HepG2 (cell line): ENCODE results near the gene SERPINE2. TPM values are rescaled to one million over a fixed set of nuclear protein-coding genes. Genes with fewer than 3 reads are reported as not detected.
A peak's percentile ranks its signal among the peaks of the same experiment; 100 is the strongest.

Experiments
- ATAC-seq: fragments of 200-7000 bp; cut with Tn5 transposase; 3 replicates; pipeline ENCODE4 v1.9.1; 2020; ENCODE audit warnings: mild to moderate bottlenecking, moderate library complexity
- BruUV-seq: library from RNA; stranded (reverse); fragments of 400-500 nt; replicated peaks from 2 replicates; lab custom pipeline; 2021; lab: Mats Ljungman, UMichigan
- CTCF ChIA-PET: fragments of 300-600 bp; formaldehyde crosslinking; extraction: SDS; loops from one replicate; lab custom pipeline; 2021; ENCODE audit warnings: low total read pairs, inconsistent platforms, low intra/inter-chr PET ratio; lab: Yijun Ruan, JAX
- POLR2A ChIA-PET: fragments of 350-600 bp; sonication (Branson Sonifier 250); formaldehyde crosslinking; loops from one replicate; lab custom pipeline; 2020; ENCODE audit warnings: antibody characterized with exemption, inconsistent platforms; lab: Yijun Ruan, JAX
- DNase-seq: peaks from one replicate; pipeline ENCODE4 v3.0.0-alpha.2; 2015; ENCODE audit warnings: low spot score
- FAIRE-seq: peaks from 3 replicates; lab custom pipeline; 2011; peaks lifted over from hg19 to GRCh38; lab: Jason Lieb, UNC
- H2AFZ ChIP-seq: one replicate; pipeline ENCODE4 v1.6.1; 2011; ENCODE audit warnings: low read length, inconsistent platforms
- H3K27ac ChIP-seq: fragments of 300-600 bp; 3 replicates; pipeline ENCODE4 v1.8.0; 2011; ENCODE audit warnings: mixed run types, mild to moderate bottlenecking, mixed read lengths, low read length, inconsistent platforms; ENCODE audit not compliant: insufficient read depth; ENCODE audit errors: extremely low read length
- H3K27me3 ChIP-seq, 2 experiments: fragments of 200-600 bp in 1 of 2; 2 replicates in 1 of 2; 3 replicates in 1 of 2; pipeline versions ENCODE4 v1.6.0 to v1.8.0; 2011; ENCODE audit warnings: low read length in 2 of 2, mild to moderate bottlenecking in 2 of 2, moderate library complexity in 2 of 2, inconsistent platforms in 1 of 2; ENCODE audit not compliant: insufficient read depth in 2 of 2, control insufficient read depth in 1 of 2
- H3K36me3 ChIP-seq, 2 experiments: fragments of 200-600 bp in 1 of 2; replicated peaks in 1 of 2; 2 replicates in 1 of 2; 3 replicates in 1 of 2; pipeline versions ENCODE4 v1.5.1 to v1.8.0; 2011; ENCODE audit warnings: low read length in 2 of 2, inconsistent platforms in 1 of 2; ENCODE audit not compliant: insufficient read depth in 2 of 2, control insufficient read depth in 1 of 2
- H3K4me1 ChIP-seq: 2 replicates; pipeline ENCODE4 v1.5.1; 2012; ENCODE audit warnings: low read length, inconsistent platforms; ENCODE audit not compliant: insufficient read depth
- H3K4me2 ChIP-seq: 2 replicates; pipeline ENCODE4 v1.6.0; 2011; ENCODE audit warnings: low read depth, low read length, inconsistent platforms
- H3K4me3 ChIP-seq, 3 experiments: fragments of 200-600 bp in 1 of 3; sonication (generic), shearing (Covaris generic) in 1 of 3; replicated peaks in 1 of 3; 2 replicates each; pipeline ENCODE4 v1.5.1; 2011 to 2016; ENCODE audit warnings: low read length in 3 of 3, inconsistent platforms in 2 of 3, low read depth in 2 of 3, mild to moderate bottlenecking in 2 of 3, control low read depth in 1 of 3, mixed read lengths in 1 of 3; ENCODE audit not compliant: insufficient read depth in 1 of 3
- H3K79me2 ChIP-seq: one replicate; pipeline ENCODE4 v1.6.1; 2011; ENCODE audit warnings: low read length, inconsistent platforms; ENCODE audit not compliant: insufficient read depth
- H3K9ac ChIP-seq: 2 replicates; pipeline ENCODE4 v1.6.0; 2011; ENCODE audit warnings: mild to moderate bottlenecking, low read depth, low read length, inconsistent platforms; ENCODE audit not compliant: insufficient read depth
- H3K9me3 ChIP-seq: 2 replicates; pipeline ENCODE4 v1.5.1; 2012; ENCODE audit warnings: mild to moderate bottlenecking, low read length
- H4K20me1 ChIP-seq: 2 replicates; pipeline ENCODE4 v1.6.0; 2011; ENCODE audit warnings: inconsistent platforms, mild to moderate bottlenecking, low read length, moderate library complexity; ENCODE audit not compliant: insufficient read depth
- CREM ChIP-seq, 2 experiments: sonication (generic) in 1 of 2; formaldehyde crosslinking in 1 of 2; IDR thresholded peaks; 2 replicates each; pipeline versions ENCODE4 v1.4.0 to v1.6.1; 2016 to 2020; ENCODE audit warnings: antibody characterized with exemption in 1 of 2, mild to moderate bottlenecking in 1 of 2, missing genetic modification reagents in 1 of 2
- MAX ChIP-seq: IDR thresholded peaks from 2 replicates; pipeline ENCODE4 v1.6.1; 2012; ENCODE audit warnings: inconsistent platforms
- MED8 ChIP-seq: sonication (generic); formaldehyde crosslinking; IDR thresholded peaks from 2 replicates; pipeline ENCODE4 v1.8.1; 2023; ENCODE audit warnings: mild to moderate bottlenecking, missing genetic modification reagents; ENCODE audit not compliant: insufficient replicate concordance
- PAWR ChIP-seq: sonication (generic); formaldehyde crosslinking; IDR thresholded peaks from 2 replicates; pipeline ENCODE4 v1.4.0; 2020; ENCODE audit warnings: missing genetic modification reagents, mild to moderate bottlenecking, borderline replicate concordance
- RBFOX2 ChIP-seq: fragments of 200-400 bp; formaldehyde crosslinking; IDR thresholded peaks from 2 replicates; pipeline ENCODE4 v1.6.1; 2017; ENCODE audit warnings: low read depth, mild to moderate bottlenecking, low read length
- ZBTB14 ChIP-seq: sonication (generic); formaldehyde crosslinking; IDR thresholded peaks from 2 replicates; pipeline ENCODE4 v1.4.0; 2020; ENCODE audit warnings: missing genetic modification reagents
- ZNF264 ChIP-seq: sonication (generic); formaldehyde crosslinking; IDR thresholded peaks from 2 replicates; pipeline ENCODE4 v1.4.0; 2020; ENCODE audit warnings: missing genetic modification reagents
- ZSCAN9 ChIP-seq: IDR thresholded peaks from 2 replicates; pipeline ENCODE4 v1.6.1; 2016; ENCODE audit warnings: borderline replicate concordance
- WGBS: methylation state at CpG from one replicate; pipeline ENCODE4 v1.1.6; 2017; ENCODE audit warnings: low lambda C conversion rate; 5-methylcytosine and 5-hydroxymethylcytosine counted together
- in situ Hi-C: cut with HindIII; loops from 2 replicates; pipeline ENCODE4 v1.10.0; 2017; ENCODE audit warnings: low pct_unique_long_range_greater_than_20kb; ENCODE audit not compliant: extremely low pct_ligation_motif_present
- intact Hi-C: fragments of 100-400 bp; cut with micrococcal nuclease; formaldehyde crosslinking; loops from one replicate; pipeline ENCODE4 v1.10.0; 2022; ENCODE audit not compliant: unreplicated experiment
- polyA plus RNA-seq, 8 experiments: library from polyadenylated mRNA; depleted of rRNA in 3 of 8; stranded (reverse) in 7 of 8; unstranded in 1 of 8; fragments of >200 nt; fragmentation: Illumina TruSeq in 4 of 8; extraction: Trizol in 4 of 8; gene quantifications; 2 replicates each; pipeline versions ENCODE4 v1.2.1 to v1.2.3, GENCODE V29; 2011 to 2016; ENCODE audit warnings: low read depth in 4 of 8, missing spikeins in 1 of 8, mixed read lengths in 1 of 8; ENCODE audit not compliant: insufficient read depth in 1 of 8
- total RNA-seq, 5 experiments: library from RNA; depleted of rRNA; stranded (reverse); fragments of >200 nt; fragmentation: Illumina TruSeq; extraction: Trizol; gene quantifications; 2 replicates each; pipeline ENCODE4 v1.2.3, GENCODE V29; 2016; ENCODE audit warnings: low read depth in 1 of 5

Gene SERPINE2
- total and polyA plus RNA-seq, 2 of the 13 experiments (the other 11 are each of a cell fraction or from before 2014, with no cell fraction given): 7.9 to 18.1 TPM

- peaks cover 11% of the 10 kb centered on the region for H3K79me2 ChIP-seq
- H3K27ac ChIP-seq: no peak overlapping the region
- FAIRE-seq (no peak), DNase-seq (no peak), ATAC-seq (no peak)
- peaks cover 4 to 30% of the 10 kb centered on the region in 2 experiments; a peak in 4 of 5 replicates for H3K36me3 ChIP-seq
- H3K9ac ChIP-seq: no peak overlapping the region
- ChIA-PET CTCF (no interaction called here), POLR2A (no interaction called here)
- no peak overlapping the region for H2AFZ ChIP-seq
- in situ Hi-C loops: no loop called here
- TF ChIP-seq ZSCAN9 (CRISPR knock-in tag) (no peak), RBFOX2 (0 out of 2 replicates have a peak, but pooled peaks have one; percentile 8), CREM (IDR thresholded peaks at IDR 0.05) (no peak), CREM (CRISPR knock-in tag; IDR thresholded peaks at IDR 0.05) (no peak), ZNF264 (CRISPR knock-in tag) (no peak), MAX (no peak), ZBTB14 (CRISPR knock-in tag) (no peak), MED8 (CRISPR knock-in tag) (no peak), PAWR (CRISPR knock-in tag) (no peak)
- WGBS: 96% methylated on average over 2 of the region's 2 CpGs
- no peaks in the 10 kb centered on the region for H3K27me3 ChIP-seq
- H3K4me2 ChIP-seq: no peak overlapping the region
- intact Hi-C loops: no loop called here
- peaks cover 15% of the 10 kb centered on the region for H3K4me1 ChIP-seq
- no peaks in the 10 kb centered on the region for H4K20me1 ChIP-seq
- BruUV-seq: no TSS peak
- H3K9me3 ChIP-seq: no peaks in the 10 kb centered on the region
- H3K4me3 ChIP-seq: no peak overlapping the region
These were observed 71.1 kb downstream of the SERPINE2 start for GRCh38 chr2:223967981-223968380.
